ENCODE results near the gene CDON. TPM values are rescaled to one million over a fixed set of nuclear protein-coding genes. Genes with fewer than 3 reads are reported as not detected.

Gene CDON
- total and polyA plus RNA-seq, 9 of the 15 experiments (the other 6 are each of a cell fraction or from before 2014, with no cell fraction given), result 0.08 to 0.64 (median 0.40) TPM

- TF ChIP-seq TAF9B (IDR thresholded peaks at IDR 0.05; ENCODE audit: partially characterized antibody) (no peak), ZKSCAN8 (CRISPR knock-in tag; IDR thresholded peaks at IDR 0.05) (no peak), BHLHE40 (IDR thresholded peaks at IDR 0.05; ENCODE audit: low read length) (peak; percentile 93), MAFG (tag; conservative IDR thresholded peaks at IDR 0.05) (no peak), NRF1 (conservative IDR thresholded peaks at IDR 0.05 in 1 of 2, IDR thresholded peaks at IDR 0.05 in 1 of 2) (peak; percentile 93 to 94), ARID3A (IDR thresholded peaks at IDR 0.05; ENCODE audit: borderline replicate concordance, low read depth, low read length) (no peak), SMARCE1 (IDR thresholded peaks at IDR 0.05) (no peak), CHD2 (IDR thresholded peaks at IDR 0.05; ENCODE audit: low read depth, low read length) (no peak), MITF (IDR thresholded peaks at IDR 0.05) (no peak), ZBTB7A (IDR thresholded peaks at IDR 0.05; ENCODE audit: borderline replicate concordance, control insufficient read depth, low read depth, low read length) (no peak; the same call in 1 of the 2 replicates), CBFA2T3 (IDR thresholded peaks at IDR 0.05) (peak; percentile 33), TRIM28 (IDR thresholded peaks at IDR 0.05) (no peak), SNAPC5 (CRISPR knock-in tag; IDR thresholded peaks at IDR 0.05) (no peak), ASH1L (IDR thresholded peaks at IDR 0.05; ENCODE audit: borderline replicate concordance, low read depth, partially characterized antibody) (peak; percentile 85), ZNF445 (CRISPR knock-in tag; IDR thresholded peaks at IDR 0.05; ENCODE audit: low read depth) (no peak), GMEB1 (CRISPR knock-in tag; IDR thresholded peaks at IDR 0.05) (peak; percentile 50; the same call in 1 of the 2 replicates), MEIS2 (IDR thresholded peaks at IDR 0.05; ENCODE audit: partially characterized antibody) (peak; percentile 66), ARID4B (CRISPR knock-in tag; IDR thresholded peaks at IDR 0.05) (no peak)
Measured at GRCh38 chr11:126062679-126063506, at the start of gene CDON (continued).
